Urinary bladder (tissue), 4 donors: ENCODE results near the gene HSFX2. TPM values are rescaled to one million over a fixed set of nuclear protein-coding genes. Genes with fewer than 3 reads are reported as not detected.
"Not testable (repeated sequence)": the region's sequence is repeated elsewhere in the genome, so short reads cannot be mapped to it uniquely, and the experiment has no call there.

Experiments
- DNase-seq: peaks from one replicate; pipeline ENCODE4 v3.0.0-alpha.2; 2015; ENCODE audit errors: extremely low spot score
- H3K27ac ChIP-seq: one replicate; pipeline ENCODE4 v1.5.1; 2013; ENCODE audit warnings: low read depth, mild to moderate bottlenecking, moderate library complexity
- H3K36me3 ChIP-seq: one replicate; pipeline ENCODE4 v1.6.1; 2013; ENCODE audit warnings: mild to moderate bottlenecking, moderate library complexity; ENCODE audit not compliant: insufficient read depth
- H3K4me1 ChIP-seq: one replicate; pipeline ENCODE4 v1.6.1; 2013; ENCODE audit warnings: mild to moderate bottlenecking, moderate library complexity; ENCODE audit not compliant: insufficient read depth
- H3K4me3 ChIP-seq: one replicate; pipeline ENCODE4 v1.5.1; 2013; ENCODE audit warnings: low read depth, low read length
- WGBS: extraction: QIAGEN DNeasy Blood & Tissue Kit; methylation state at CpG from one replicate; pipeline ENCODE4 v1.1.7; 2013; 5-methylcytosine and 5-hydroxymethylcytosine counted together
- polyA plus RNA-seq: library from polyadenylated mRNA; stranded (reverse); fragments of 200-250 nt; gene quantifications from one replicate; pipeline ENCODE4 v1.2.3, GENCODE V29; 2013
- total RNA-seq: library from RNA; depleted of rRNA; stranded (reverse); fragments of >200 nt; gene quantifications from one replicate; pipeline ENCODE4 v1.2.3, GENCODE V29; 2014
- donor health status: healthy with polysubstance abuse.
- donor health status: healthy.

HSFX2 gene
- total and polyA plus RNA-seq, 2 donors, result 0.95 to 1.3 TPM

GRCh38 chrX:149569770-149570169 is 25.3 kb downstream of the HSFX2 start:
- no peak overlapping the region for H3K4me3 ChIP-seq
- no peaks in the 10 kb centered on the region for H3K4me1 ChIP-seq
- DNase-seq, result no peak
- no CpG with 5 or more reads among the region's 2 CpGs for WGBS
- H3K36me3 ChIP-seq, result no peaks in the 10 kb centered on the region
- no peak overlapping the region for H3K27ac ChIP-seq

- no peak for DNase-seq
- Histone ChIP-seq H3K4me1 (no peaks in the 10 kb centered on the region), H3K4me3 (no peak overlapping the region), H3K27ac (no peak overlapping the region), H3K36me3 (no peaks in the 10 kb centered on the region)
- WGBS, result no CpG with 5 or more reads among the region's 5 CpGs
Measured at GRCh38 chrX:149568701-149569296, 26.3 kb downstream of the HSFX2 start.

GRCh38 chrX:149567621-149568417 is 27.3 kb downstream of the HSFX2 start:
- Histone ChIP-seq H3K4me3 (no peak overlapping the region), H3K36me3 (no peaks in the 10 kb centered on the region), H3K27ac (no peak overlapping the region), H3K4me1 (no peaks in the 10 kb centered on the region)
- DNase-seq, result no peak
- WGBS, result no CpG with 5 or more reads among the region's 7 CpGs

GRCh38 chrX:149563359-149563758 is 31.8 kb downstream of the HSFX2 start:
- WGBS, result no CpG with 5 or more reads among the region's 4 CpGs
- no peak for DNase-seq

GRCh38 chrX:149555251-149555650 is 39.9 kb downstream of the HSFX2 start:
- not testable (repeated sequence) for H3K27ac ChIP-seq, DNase-seq, H3K4me1 ChIP-seq, H3K36me3 ChIP-seq, H3K4me3 ChIP-seq
- no CpG with 5 or more reads among the region's 4 CpGs for WGBS

More at GRCh38 chrX:149563359-149563758, 31.8 kb downstream of the HSFX2 start:
- H3K4me1 ChIP-seq, result no peaks in the 10 kb centered on the region
- H3K4me3 ChIP-seq, result no peak overlapping the region
- H3K27ac ChIP-seq, result no peak overlapping the region
- no peaks in the 10 kb centered on the region for H3K36me3 ChIP-seq

GRCh38 chrX:149551939-149552248 is 43.2 kb downstream of the HSFX2 start:
- 87% methylated on average over 2 of the region's 6 CpGs for WGBS
- H3K4me3 ChIP-seq, H3K36me3 ChIP-seq, H3K27ac ChIP-seq, DNase-seq, H3K4me1 ChIP-seq: not testable (repeated sequence)

- not testable (repeated sequence) for H3K36me3 ChIP-seq, H3K27ac ChIP-seq, H3K4me3 ChIP-seq, H3K4me1 ChIP-seq, DNase-seq
- WGBS, result no CpG with 5 or more reads among the region's 4 CpGs
Measured at GRCh38 chrX:149551245-149551938, 43.7 kb downstream of the HSFX2 start.

GRCh38 chrX:149550454-149550853 is 44.7 kb downstream of the HSFX2 start:
- H3K4me1 ChIP-seq, DNase-seq, H3K4me3 ChIP-seq, H3K36me3 ChIP-seq, H3K27ac ChIP-seq: not testable (repeated sequence)
- WGBS, result 90% methylated on average over 1 of the region's 1 CpG

- H3K27ac ChIP-seq, H3K4me1 ChIP-seq, H3K4me3 ChIP-seq, H3K36me3 ChIP-seq, DNase-seq: not testable (repeated sequence)
- WGBS, result 82% methylated on average over 1 of the region's 6 CpGs
Measured at GRCh38 chrX:149549701-149550100, 45.4 kb downstream of the HSFX2 start, which contains the start of gene HSFX3. TSS of gene HSFX3 (minus strand) at chrX:149549924. CDS start at chrX:149549852, 72 bp downstream.

- H3K27ac ChIP-seq, H3K4me3 ChIP-seq, H3K4me1 ChIP-seq, DNase-seq, H3K36me3 ChIP-seq: not testable (repeated sequence)
- 89% methylated on average over 1 of the region's 3 CpGs for WGBS
Measured at GRCh38 chrX:149547782-149548181, 47.3 kb downstream of the HSFX2 start.

GRCh38 chrX:149546962-149547361 is 48.2 kb downstream of the HSFX2 start:
- not testable (repeated sequence) for H3K4me1 ChIP-seq, H3K27ac ChIP-seq, DNase-seq, H3K4me3 ChIP-seq, H3K36me3 ChIP-seq
- 97% methylated on average over 1 of the region's 1 CpG for WGBS

GRCh38 chrX:149545545-149546543 is 49.3 kb downstream of the HSFX2 start:
- not testable (repeated sequence) for H3K4me3 ChIP-seq, H3K36me3 ChIP-seq, H3K4me1 ChIP-seq, DNase-seq, H3K27ac ChIP-seq
- WGBS, result 70% methylated on average over 17 of the region's 29 CpGs
